CD4-positive, alpha-beta T cell (primary cell): Measurements from ENCODE around the gene MAP4K5. TPM values are rescaled to one million over a fixed set of nuclear protein-coding genes. Genes with fewer than 3 reads are reported as not detected.

Experiments
- ATAC-seq: fragments of 200-7000 bp; cut with Tn5 transposase; one replicate; pipeline ENCODE4 v1.10.0; 2022; ENCODE audit warnings: mild to moderate bottlenecking; ENCODE audit not compliant: poor library complexity
- CTCF ChIA-PET: fragments of 350-600 bp; sonication (Branson Sonifier 250); formaldehyde crosslinking; loops from one replicate; lab custom pipeline; 2021; ENCODE audit warnings: antibody characterized with exemption, inconsistent platforms; lab: Charles Lee
- POLR2A ChIA-PET: fragments of 350-600 bp; sonication (Branson Sonifier 250); formaldehyde crosslinking; loops from one replicate; lab custom pipeline; 2021; ENCODE audit warnings: antibody characterized with exemption, inconsistent platforms; lab: Charles Lee
- DNase-seq, 14 experiments: peaks; one replicate each; pipeline ENCODE4 v3.0.0-alpha.2; 2013 to 2020; ENCODE audit warnings: mixed read lengths in 2 of 14
- H3K27ac ChIP-seq, 2 donors: one replicate each; pipeline versions ENCODE4 v1.5.1 to v1.7.0; 2013; ENCODE audit warnings: low read length in 2 of 2, low read depth in 1 of 2, mild to moderate bottlenecking in 1 of 2
- H3K27me3 ChIP-seq, 2 experiments: 1 replicate in 1 of 2; 2 replicates in 1 of 2; pipeline versions ENCODE4 v1.6.1 to v1.7.0; 2013; ENCODE audit warnings: low read length in 2 of 2, control low read depth in 1 of 2, mild to moderate bottlenecking in 1 of 2, moderate library complexity in 1 of 2; ENCODE audit not compliant: insufficient read depth in 2 of 2, control insufficient read depth in 1 of 2
- H3K36me3 ChIP-seq: one replicate; pipeline ENCODE4 v1.6.1; 2013; ENCODE audit warnings: low read length, control low read depth; ENCODE audit not compliant: insufficient read depth
- H3K4me1 ChIP-seq: one replicate; pipeline ENCODE4 v1.6.1; 2013; ENCODE audit warnings: low read length, control low read depth; ENCODE audit not compliant: insufficient read depth
- H3K4me3 ChIP-seq: one replicate; pipeline ENCODE4 v1.5.1; 2013; ENCODE audit warnings: mild to moderate bottlenecking, low read length, moderate library complexity
- H3K9me3 ChIP-seq, 2 experiments: 1 replicate in 1 of 2; 2 replicates in 1 of 2; pipeline versions ENCODE4 v1.6.1 to v1.7.0; 2013; ENCODE audit warnings: low read length in 2 of 2, mild to moderate bottlenecking in 2 of 2, control low read depth in 1 of 2, moderate library complexity in 1 of 2; ENCODE audit not compliant: control insufficient read depth in 1 of 2, insufficient read depth in 1 of 2
- H3K27ac Mint-ChIP-seq: one replicate; pipeline ENCODE4 v1.8.0; 2020; ENCODE audit warnings: mixed read lengths
- H3K27me3 Mint-ChIP-seq: one replicate; pipeline ENCODE4 v1.8.0; 2021; ENCODE audit warnings: mixed read lengths
- H3K36me3 Mint-ChIP-seq: one replicate; pipeline ENCODE4 v1.8.0; 2021; ENCODE audit warnings: low read depth, mixed read lengths
- H3K4me1 Mint-ChIP-seq: one replicate; pipeline ENCODE4 v1.8.0; 2021; ENCODE audit warnings: low read depth, mixed read lengths
- H3K4me3 Mint-ChIP-seq: one replicate; pipeline ENCODE4 v1.8.0; 2020; ENCODE audit warnings: mild to moderate bottlenecking, mixed read lengths
- H3K9me3 Mint-ChIP-seq: one replicate; pipeline ENCODE4 v1.8.0; 2020; ENCODE audit warnings: mixed read lengths
- CTCF ChIP-seq: fragments of 200-600 bp; IDR thresholded peaks from one replicate; pipeline ENCODE4 v1.8.0; 2022; ENCODE audit warnings: antibody characterized with exemption, mild to moderate bottlenecking
- intact Hi-C, 2 experiments: fragments of 100-400 bp; cut with DNase I in 1 of 2; cut with micrococcal nuclease in 1 of 2; formaldehyde crosslinking; loops; one replicate each; pipeline versions ENCODE4 v1.15.1 to v1.9.0; 2023 to 2025; cut with DNase I, micrococcal nuclease
- total RNA-seq, 174 experiments: library from RNA in 2 of 174; stranded (reverse) in 2 of 174; gene quantifications; one replicate each; pipeline ENCODE4 v1.2.3 and lab custom pipeline; 2021 to 2026

The MAP4K5 gene
- total RNA-seq, 2 experiments from 2014 or later: 32.4 to 34.5 TPM

DNA sequence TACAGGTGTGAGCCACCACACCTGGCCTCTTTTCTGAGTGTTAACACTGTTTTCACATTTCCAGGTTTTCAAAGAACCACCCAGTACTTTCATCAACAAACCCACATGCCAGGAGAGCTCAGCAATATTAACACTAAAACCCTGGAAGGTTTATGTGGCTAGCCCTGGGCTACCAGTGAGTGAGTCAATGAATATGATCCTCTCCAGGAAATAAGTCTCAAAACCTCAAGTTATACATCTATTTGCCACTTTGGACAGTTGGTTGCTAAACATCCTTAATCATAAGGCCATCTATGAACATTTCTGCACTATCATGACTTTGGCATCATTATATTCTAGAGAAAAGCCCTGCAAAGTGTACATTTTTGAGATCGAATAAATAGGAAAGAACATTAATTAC is 129.4 kb downstream of the MAP4K5 start:
- no peak for TF ChIP-seq CTCF
- H3K27ac Mint-ChIP-seq: no peak overlapping the region
- no peaks in the 10 kb centered on the region for H3K4me1 Mint-ChIP-seq
- no peaks in the 10 kb centered on the region for H3K27me3 Mint-ChIP-seq
- no peak overlapping the region for H3K27ac ChIP-seq
- ChIA-PET CTCF (no interaction called here), POLR2A (no interaction called here)
- H3K4me3 ChIP-seq: no peak overlapping the region
- ATAC-seq: no peak
- no peaks in the 10 kb centered on the region for H3K9me3 ChIP-seq
- intact Hi-C loops: no loop called here
- H3K4me3 Mint-ChIP-seq: no peak overlapping the region
- no peaks in the 10 kb centered on the region for H3K36me3 ChIP-seq
- no peaks in the 10 kb centered on the region for H3K36me3 Mint-ChIP-seq
- no peaks in the 10 kb centered on the region for H3K27me3 ChIP-seq
- H3K4me1 ChIP-seq: peaks cover 5% of the 10 kb centered on the region
- H3K9me3 Mint-ChIP-seq: peaks cover 2% of the 10 kb centered on the region
- DNase-seq: no peak

GRCh38 chr14:50400461-50400860 is 131.9 kb downstream of the MAP4K5 start:
- intact Hi-C loops: no loop called here
- H3K4me3 Mint-ChIP-seq: no peak overlapping the region
- DNase-seq: no peak
- peaks cover 12% of the 10 kb centered on the region for H3K4me1 Mint-ChIP-seq
- H3K9me3 Mint-ChIP-seq: no peaks in the 10 kb centered on the region
- H3K9me3 ChIP-seq: no peaks in the 10 kb centered on the region
- peaks cover 12% of the 10 kb centered on the region for H3K4me1 ChIP-seq
- no peak overlapping the region for H3K27ac ChIP-seq
- H3K36me3 Mint-ChIP-seq: no peaks in the 10 kb centered on the region
- POLR2A ChIA-PET: no interaction called here
- H3K36me3 ChIP-seq: no peaks in the 10 kb centered on the region
- TF ChIP-seq CTCF: no peak
- H3K27ac Mint-ChIP-seq: no peak overlapping the region
- CTCF ChIA-PET: interaction anchor here (0.6 kb wide), 1 partner anchor 288 kb away, joined by 4 read pairs; no protein-coding TSS in a partner anchor
- ATAC-seq: no peak
- H3K27me3 ChIP-seq: no peaks in the 10 kb centered on the region
- peaks cover 4% of the 10 kb centered on the region for H3K27me3 Mint-ChIP-seq
- no peak overlapping the region for H3K4me3 ChIP-seq

DNA sequence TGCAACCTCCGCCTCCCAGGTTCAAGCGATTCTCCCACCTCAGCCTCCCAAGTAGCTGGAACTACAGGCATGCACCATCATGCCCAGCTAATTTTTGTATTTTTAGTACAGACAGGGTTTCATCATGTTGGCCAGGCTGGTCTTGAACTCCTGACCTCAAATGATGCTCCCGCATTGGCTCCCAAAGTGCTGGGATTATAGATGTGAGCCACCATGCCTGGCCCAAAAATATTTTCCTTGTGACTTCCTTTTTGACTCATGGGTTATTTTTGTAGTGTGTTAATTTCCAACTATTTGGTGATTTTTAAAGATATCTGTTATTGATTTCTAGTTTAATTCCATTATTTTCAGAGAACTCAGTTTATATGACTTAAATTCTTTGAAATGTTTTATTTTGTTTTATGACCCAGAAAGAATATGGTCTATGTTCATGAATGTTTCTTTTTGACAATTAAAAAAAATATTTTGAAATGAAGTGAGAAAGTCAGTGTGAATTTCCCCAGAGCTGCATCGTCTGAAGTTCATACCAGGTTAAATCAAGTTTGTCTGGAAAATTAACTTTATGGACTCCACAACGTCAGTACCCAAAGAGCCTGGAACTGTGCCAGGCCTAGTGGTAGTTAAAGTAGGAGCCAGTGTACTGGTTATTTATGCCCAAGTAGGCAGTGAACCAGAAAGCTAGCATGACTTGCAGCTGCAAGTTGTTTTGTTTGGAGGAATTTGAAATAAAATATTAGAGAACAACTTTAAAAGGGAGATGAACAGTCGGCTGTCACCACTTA is 132.9 kb downstream of the MAP4K5 start:
- Mint-ChIP-seq H3K27me3 (peaks cover 4% of the 10 kb centered on the region), H3K36me3 (no peaks in the 10 kb centered on the region), H3K4me3 (no peak overlapping the region), H3K9me3 (no peaks in the 10 kb centered on the region), H3K27ac (no peak overlapping the region), H3K4me1 (peaks cover 12% of the 10 kb centered on the region)
- intact Hi-C loops: loop anchor here in 1 of 2 experiments (5.0 kb wide), 1 partner anchor 37 kb away; no protein-coding TSS in a partner anchor
- ChIA-PET POLR2A (interaction anchor here (1.0 kb wide), 1 partner anchor 124 kb away, joined by 3 read pairs; no protein-coding TSS in a partner anchor), CTCF (no interaction called here)
- Histone ChIP-seq H3K27me3 (no peaks in the 10 kb centered on the region), H3K27ac (no peak overlapping the region), H3K4me1 (peaks cover 12% of the 10 kb centered on the region), H3K4me3 (no peak overlapping the region), H3K9me3 (no peaks in the 10 kb centered on the region), H3K36me3 (no peaks in the 10 kb centered on the region)
- TF ChIP-seq CTCF: no peak
- ATAC-seq (no peak), DNase-seq (no peak)
